ENCODE results near the gene PTPRH. TPM values are rescaled to one million over a fixed set of nuclear protein-coding genes. Genes with fewer than 3 reads are reported as not detected.
A peak's percentile ranks its signal among the peaks of the same experiment; 100 is the strongest.

Gene PTPRH
- total RNA-seq, 1 experiment from 2014 or later, result 11.7 TPM

- BruUV-seq (replicated peaks), result no TSS peak
Measured at GRCh38 chr19:55247621-55248099, 38.4 kb upstream of the PTPRH start.

GRCh38 chr19:55246462-55247451 lies 37.5 kb upstream of the PTPRH start:
- no peaks in the 10 kb centered on the region for H3K9me2 ChIP-seq (ENCODE audit: insufficient read depth)
- no peak for DNase-seq
- H3K79me2 ChIP-seq (ENCODE audit: low read depth), result peaks cover 60% of the 10 kb centered on the region
- no peaks in the 10 kb centered on the region for H3K27me3 ChIP-seq (ENCODE audit: insufficient read depth, low read depth)
- H3F3A ChIP-seq (ENCODE audit: insufficient read depth, low read depth), result peaks cover 19% of the 10 kb centered on the region; the same call in 1 of the 2 replicates
- peak overlapping the region; percentile 26; the same call in 1 of the 2 replicates for H3K4me2 ChIP-seq
- H3K27ac ChIP-seq, result no peak overlapping the region
- H4K20me1 ChIP-seq (ENCODE audit: insufficient read depth), result peaks cover 68% of the 10 kb centered on the region
- BruUV-seq (replicated peaks), result no TSS peak
- intact Hi-C loops (cut with micrococcal nuclease; ENCODE audit: unreplicated experiment), result loop anchor here (1.0 kb wide), 1 partner anchor 30 kb away; no protein-coding TSS in a partner anchor
- H3K9me3 ChIP-seq (ENCODE audit: insufficient read depth, low read depth), result no peaks in the 10 kb centered on the region
- POLR2A ChIA-PET (ENCODE audit: unreplicated experiment), result no interaction called here
- H2AFZ ChIP-seq, result no peak overlapping the region
- peaks cover 37% of the 10 kb centered on the region for H3K4me1 ChIP-seq (replicated peaks; ENCODE audit: insufficient read depth)
- peaks cover 16% of the 10 kb centered on the region for H3K36me3 ChIP-seq (ENCODE audit: low read depth)
- H3K4me3 ChIP-seq, result no peak overlapping the region
- TF ChIP-seq, protein P1, sequence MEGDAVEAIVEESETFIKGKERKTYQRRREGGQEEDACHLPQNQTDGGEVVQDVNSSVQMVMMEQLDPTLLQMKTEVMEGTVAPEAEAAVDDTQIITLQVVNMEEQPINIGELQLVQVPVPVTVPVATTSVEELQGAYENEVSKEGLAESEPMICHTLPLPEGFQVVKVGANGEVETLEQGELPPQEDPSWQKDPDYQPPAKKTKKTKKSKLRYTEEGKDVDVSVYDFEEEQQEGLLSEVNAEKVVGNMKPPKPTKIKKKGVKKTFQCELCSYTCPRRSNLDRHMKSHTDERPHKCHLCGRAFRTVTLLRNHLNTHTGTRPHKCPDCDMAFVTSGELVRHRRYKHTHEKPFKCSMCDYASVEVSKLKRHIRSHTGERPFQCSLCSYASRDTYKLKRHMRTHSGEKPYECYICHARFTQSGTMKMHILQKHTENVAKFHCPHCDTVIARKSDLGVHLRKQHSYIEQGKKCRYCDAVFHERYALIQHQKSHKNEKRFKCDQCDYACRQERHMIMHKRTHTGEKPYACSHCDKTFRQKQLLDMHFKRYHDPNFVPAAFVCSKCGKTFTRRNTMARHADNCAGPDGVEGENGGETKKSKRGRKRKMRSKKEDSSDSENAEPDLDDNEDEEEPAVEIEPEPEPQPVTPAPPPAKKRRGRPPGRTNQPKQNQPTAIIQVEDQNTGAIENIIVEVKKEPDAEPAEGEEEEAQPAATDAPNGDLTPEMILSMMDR (conservative IDR thresholded peaks at IDR 0.05), result no peak
- no peak for TF ChIP-seq EZH2 (IDR thresholded peaks at IDR 0.05; ENCODE audit: low read depth)
- CTCF ChIA-PET, result no interaction called here

More at GRCh38 chr19:55247621-55248099, 38.4 kb upstream of the PTPRH start:
- intact Hi-C loops (cut with micrococcal nuclease; ENCODE audit: unreplicated experiment), result loop anchor here (1.0 kb wide), 1 partner anchor 31 kb away; no protein-coding TSS in a partner anchor
- CTCF ChIA-PET, result interaction anchor here (0.8 kb wide), 1 partner anchor 54 kb away, joined by 3 read pairs; no protein-coding TSS in a partner anchor
- no peaks in the 10 kb centered on the region for H3K27me3 ChIP-seq (ENCODE audit: insufficient read depth, low read depth)
- H3K79me2 ChIP-seq (ENCODE audit: low read depth), result peaks cover 69% of the 10 kb centered on the region
- peak overlapping the region; percentile 24; the same call in 1 of the 2 replicates for H3K27ac ChIP-seq
- H4K20me1 ChIP-seq (ENCODE audit: insufficient read depth), result peaks cover 71% of the 10 kb centered on the region
- H3K4me3 ChIP-seq, result no peak overlapping the region
- H3K9me3 ChIP-seq (ENCODE audit: insufficient read depth, low read depth), result no peaks in the 10 kb centered on the region
- no peak overlapping the region for H2AFZ ChIP-seq
- peaks cover 46% of the 10 kb centered on the region for H3K4me1 ChIP-seq (replicated peaks; ENCODE audit: insufficient read depth)
- no peaks in the 10 kb centered on the region for H3K9me2 ChIP-seq (ENCODE audit: insufficient read depth)
- DNase-seq, result peak; percentile 88 to 93
- POLR2A ChIA-PET (ENCODE audit: unreplicated experiment), result interaction anchor here (0.5 kb wide), 1 partner anchor 101 kb away, joined by 7 read pairs; no protein-coding TSS in a partner anchor
- peak overlapping the region; percentile 26 for H3K4me2 ChIP-seq
- peaks cover 16% of the 10 kb centered on the region for H3K36me3 ChIP-seq (ENCODE audit: low read depth)
- TF ChIP-seq, protein P1 (conservative IDR thresholded peaks at IDR 0.05), result no peak
- no peak for TF ChIP-seq EZH2 (IDR thresholded peaks at IDR 0.05; ENCODE audit: low read depth)
- H3F3A ChIP-seq (ENCODE audit: insufficient read depth, low read depth), result peaks cover 27% of the 10 kb centered on the region; the same call in 1 of the 2 replicates

GRCh38 chr19:55245236-55245904 lies 36.1 kb upstream of the PTPRH start:
- Histone ChIP-seq H3K36me3 (ENCODE audit: low read depth) (peaks cover 20% of the 10 kb centered on the region), H3K79me2 (ENCODE audit: low read depth) (peaks cover 47% of the 10 kb centered on the region), H2AFZ (no peak overlapping the region), H3K4me3 (no peak overlapping the region), H3K9me3 (ENCODE audit: insufficient read depth, low read depth) (no peaks in the 10 kb centered on the region), H3K4me1 (replicated peaks; ENCODE audit: insufficient read depth) (peaks cover 29% of the 10 kb centered on the region), H3K27me3 (ENCODE audit: insufficient read depth, low read depth) (no peaks in the 10 kb centered on the region), H3K4me2 (no peak overlapping the region), H3K27ac (no peak overlapping the region), H4K20me1 (ENCODE audit: insufficient read depth) (peaks cover 57% of the 10 kb centered on the region), H3K9me2 (ENCODE audit: insufficient read depth) (no peaks in the 10 kb centered on the region), H3F3A (ENCODE audit: insufficient read depth, low read depth) (peaks cover 19% of the 10 kb centered on the region; the same call in 1 of the 2 replicates)
- no TSS peak for BruUV-seq (replicated peaks)
- ChIA-PET CTCF (no interaction called here), POLR2A (ENCODE audit: unreplicated experiment) (interaction anchor here (0.6 kb wide), 1 partner anchor 782 kb away, joined by 5 read pairs; the partner anchor contains the start of gene LENG9)
- TF ChIP-seq, protein P1 (conservative IDR thresholded peaks at IDR 0.05), result no peak
- no peak for TF ChIP-seq EZH2 (IDR thresholded peaks at IDR 0.05; ENCODE audit: low read depth)
- intact Hi-C loops (cut with micrococcal nuclease; ENCODE audit: unreplicated experiment), result no loop called here
- DNase-seq, result no peak

Data from PC-9 (cell line).